GM18508 (cell line): ENCODE data around the gene STON1.
"Not testable (repeated sequence)": the region's sequence is repeated elsewhere in the genome, so short reads cannot be mapped to it uniquely, and the experiment has no call there.

Experiments used
- ATAC-seq: cut with Tn5 transposase; IDR thresholded peaks from one replicate; pipeline ENCODE4 v1.9.1; 2021; ENCODE audit warnings: moderate number of reproducible peaks; ENCODE audit not compliant: insufficient read depth, unreplicated experiment

The STON1 gene

GRCh38 chr2:48607307-48608014 lies 77.5 kb downstream of the STON1 start:
- no peak for ATAC-seq

GRCh38 chr2:48613211-48613610 lies 83.3 kb downstream of the STON1 start:
- ATAC-seq, result no peak

- not testable (repeated sequence) for ATAC-seq
Observed at GRCh38 chr2:48614581-48614980, 84.6 kb downstream of the STON1 start.

- no peak for ATAC-seq
Observed at GRCh38 chr2:48617618-48618017, 87.7 kb downstream of the STON1 start, which contains the start of gene GTF2A1L. Gene GTF2A1L, plus strand, starts transcription at chr2:48617856. Its CDS starts 19 bp downstream, at chr2:48617875.

- no peak for ATAC-seq
Observed at GRCh38 chr2:48619526-48619925, 89.6 kb downstream of the STON1 start.

GRCh38 chr2:48620604-48621003 lies 90.7 kb downstream of the STON1 start:
- ATAC-seq, result no peak

- not testable (repeated sequence) for ATAC-seq
Observed at GRCh38 chr2:48622691-48623090, 92.7 kb downstream of the STON1 start.

- ATAC-seq, result no peak
Observed at GRCh38 chr2:48624696-48625095, 94.7 kb downstream of the STON1 start.

GRCh38 chr2:48626047-48626446 lies 96.1 kb downstream of the STON1 start:
- no peak for ATAC-seq

- ATAC-seq, result no peak
Observed at GRCh38 chr2:48633143-48633542, 103.2 kb downstream of the STON1 start.

- no peak for ATAC-seq
Observed at GRCh38 chr2:48635786-48636185, 105.8 kb downstream of the STON1 start.

GRCh38 chr2:48638261-48638660 lies 108.3 kb downstream of the STON1 start:
- no peak for ATAC-seq
